ENCODE data around the gene PVALB. TPM values are rescaled to one million over a fixed set of nuclear protein-coding genes. Genes with fewer than 3 reads are reported as not detected.

The PVALB gene
- total and polyA plus RNA-seq, 10 of the 15 experiments (the other 5 are each of a cell fraction or from before 2014, with no cell fraction given), result not detected

- H3K4me2 ChIP-seq (ENCODE audit: control insufficient read depth, insufficient read depth), result peak overlapping the region; percentile 100
- SMC1A ChIA-PET (ENCODE audit: uncharacterized antibody, unreplicated experiment), result interaction anchor here (0.8 to 8.7 kb wide), 12 partner anchors 13 to 400 kb away, joined by 3 to 72 read pairs (median 8); partner anchors contain the start of gene CSF2RB
- RAD21 ChIA-PET (ENCODE audit: unreplicated experiment), result interaction anchor here (1.0 to 8.5 kb wide), 9 partner anchors 14 to 730 kb away, joined by 3 to 94 read pairs (median 14); partner anchors contain the start of gene CSF2RB
- no peak for TF ChIP-seq IKZF1 (conservative IDR thresholded peaks at IDR 0.05)
- TF ChIP-seq RBBP5 (conservative IDR thresholded peaks at IDR 0.05), result no peak
- no peak for TF ChIP-seq IRF4 (IDR thresholded peaks at IDR 0.05; ENCODE audit: low read depth, low read length)
- TF ChIP-seq NFYB (IDR thresholded peaks at IDR 0.05; ENCODE audit: insufficient read depth, low read depth, low read length), result no peak
- no peak for TF ChIP-seq MXI1 (IDR thresholded peaks at IDR 0.05; ENCODE audit: low read depth, low read length)
- no peak for TF ChIP-seq NR2C1 (IDR thresholded peaks at IDR 0.05)
- no peak for TF ChIP-seq EZH2 (IDR thresholded peaks at IDR 0.05; ENCODE audit: borderline replicate concordance, control insufficient read depth, low read depth, low read length)
- TF ChIP-seq TCF12 (IDR thresholded peaks at IDR 0.05; ENCODE audit: low read depth, low read length), result no peak
- no peak for TF ChIP-seq MEF2B (IDR thresholded peaks at IDR 0.05; ENCODE audit: partially characterized antibody, poor library complexity, severe bottlenecking)
- TF ChIP-seq FOXK2 (IDR thresholded peaks at IDR 0.05), result no peak
- no peak for TF ChIP-seq ZNF274 (IDR thresholded peaks at IDR 0.05; ENCODE audit: insufficient read depth, insufficient read length)
- no peak for TF ChIP-seq CBFB (IDR thresholded peaks at IDR 0.05; ENCODE audit: low read depth)
- TF ChIP-seq ZZZ3 (IDR thresholded peaks at IDR 0.05; ENCODE audit: control insufficient read depth, insufficient read length, low read depth), result no peak
- no peak for TF ChIP-seq EGR1 (IDR thresholded peaks at IDR 0.05; ENCODE audit: borderline replicate concordance in 1 of 2, low read depth in 2 of 2, low read length in 2 of 2)
- no peak for TF ChIP-seq PRDM15 (CRISPR knock-in tag; IDR thresholded peaks at IDR 0.05)
- no peak for TF ChIP-seq RELB (IDR thresholded peaks at IDR 0.05; ENCODE audit: low read depth)
- TF ChIP-seq KAT2A (conservative IDR thresholded peaks at IDR 0.05; ENCODE audit: control insufficient read depth, low read depth, low read length), result no peak
- TF ChIP-seq SREBF1 (IDR thresholded peaks at IDR 0.05; ENCODE audit: low read length), result no peak
- TF ChIP-seq DPF2 (IDR thresholded peaks at IDR 0.05), result no peak
Measured at GRCh38 chr22:36860438-36860820, 43.6 kb upstream of the PVALB start.

More at GRCh38 chr22:36860438-36860820, 43.6 kb upstream of the PVALB start:
- FAIRE-seq, result no peak
- peaks cover 68% of the 10 kb centered on the region for H3K4me1 ChIP-seq (ENCODE audit: control insufficient read depth, insufficient read depth, low read length)
- intact Hi-C loops (cut with micrococcal nuclease; ENCODE audit: unreplicated experiment), result loop anchor here (5.0 kb wide), 2 partner anchors 302 to 333 kb away; partner anchors contain the start of gene EIF3D
- H3K36me3 ChIP-seq (ENCODE audit: control insufficient read depth in 2 of 2, insufficient read depth in 2 of 2, low read length in 1 of 2), result peaks cover 0 to 2% of the 10 kb centered on the region in 2 experiments; a peak in 2 of 4 replicates
- H3K9me3 ChIP-seq (replicated peaks; ENCODE audit: control insufficient read depth, insufficient read depth, low read length), result no peaks in the 10 kb centered on the region
- ChIA-PET POLR2A (interaction anchor here (0.6 to 6.2 kb wide), 9 partner anchors 18 to 409 kb away, joined by 3 to 51 read pairs (median 11); partner anchors contain the start of gene CSF2RB), CTCF (interaction anchor here (0.7 to 12.7 kb wide), 12 partner anchors 14 to 339 kb away, joined by 3 to 310 read pairs (median 8); partner anchors contain the start of gene CSF2RB)
- peak overlapping the region; percentile 63 for H2AFZ ChIP-seq (ENCODE audit: control insufficient read depth, low read depth, low read length)
- WGBS (ENCODE audit: insufficient coverage, insufficient replicate concordance, low lambda C conversion rate, missing lambda C conversion rate), result 97% methylated on average over 2 of the region's 2 CpGs
- H3K79me2 ChIP-seq (ENCODE audit: control insufficient read depth, insufficient read depth, low read length), result peaks cover 11% of the 10 kb centered on the region
- BruUV-seq (replicated peaks), result TSS peak; percentile 50
- ATAC-seq, result no peak
- no peaks in the 10 kb centered on the region for H4K20me1 ChIP-seq (ENCODE audit: control insufficient read depth, insufficient read depth)
- no peak for DNase-seq (ENCODE audit: low read depth, low spot score)
- H3K9ac ChIP-seq (ENCODE audit: control insufficient read depth, insufficient read depth, low read length), result peak overlapping the region; percentile 85
- H3K27me3 ChIP-seq (replicated peaks in 1 of 2; ENCODE audit: control insufficient read depth in 2 of 2, insufficient read depth in 2 of 2, low read length in 1 of 2), result no peaks in the 10 kb centered on the region
- in situ Hi-C loops (cut with MboI), result no loop called here
- peak overlapping the region; percentile 98 for H3K27ac ChIP-seq (ENCODE audit: control insufficient read depth, insufficient read depth)
- no peak overlapping the region for H3K4me3 ChIP-seq

Measured in GM12878 (cell line).